ENCODE results near the gene MGA.

The MGA gene

DNA sequence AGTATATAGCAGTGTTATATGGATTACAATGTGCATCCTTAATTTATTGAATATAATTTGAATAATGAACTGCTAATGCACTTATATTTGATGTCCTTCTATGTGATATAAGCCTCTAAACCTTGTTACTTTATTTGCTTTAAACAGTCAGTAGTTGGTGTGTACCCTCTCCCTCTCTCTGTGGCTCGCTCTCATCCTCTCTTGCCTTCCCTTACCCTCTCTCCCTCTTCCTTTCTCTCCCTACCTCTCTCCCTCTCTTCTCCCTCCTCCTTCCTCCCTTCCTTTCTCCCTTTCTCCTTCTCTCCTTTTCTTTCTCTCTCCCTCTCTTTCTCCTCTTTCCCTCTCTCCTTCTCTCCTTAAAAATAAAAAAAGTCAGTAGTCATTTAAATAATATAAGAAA lies 28.9 kb downstream of the MGA start:
- Histone ChIP-seq H3K9ac (ENCODE audit: low read length) (no peak overlapping the region), H3K27me3 (ENCODE audit: control insufficient read depth in 1 of 2, insufficient read depth in 2 of 2, low read length in 2 of 2) (no peaks in the 10 kb centered on the region), H3K36me3 (ENCODE audit: insufficient read depth, low read length) (no peaks in the 10 kb centered on the region), H3K27ac (ENCODE audit: low read depth, low read length) (no peak overlapping the region), H3K4me3 (ENCODE audit: low read depth in 1 of 2, low read length in 2 of 2) (no peak overlapping the region), H3K9me3 (ENCODE audit: low read length) (no peaks in the 10 kb centered on the region), H3K4me1 (ENCODE audit: insufficient read depth, low read length) (peaks cover 9% of the 10 kb centered on the region)

DNA sequence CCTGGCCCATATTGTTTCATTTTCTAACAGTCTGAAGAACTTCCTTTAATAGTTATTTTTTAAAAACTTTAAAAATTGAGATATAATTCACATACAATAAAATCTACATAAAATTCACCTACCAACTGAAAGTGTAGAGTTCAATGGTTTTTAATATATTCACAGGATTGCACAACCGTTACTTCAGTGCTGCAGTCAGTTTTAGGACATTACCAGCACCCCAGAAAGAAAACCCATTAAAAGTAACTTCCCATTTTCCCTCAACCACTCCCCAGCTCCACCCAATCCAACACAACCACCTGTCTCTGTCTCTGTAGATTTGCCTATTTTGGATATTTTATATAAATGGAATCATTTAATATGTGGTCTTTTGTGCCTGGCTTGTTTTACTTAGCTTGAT lies 29.6 kb downstream of the MGA start:
- Histone ChIP-seq H3K27ac (ENCODE audit: low read depth, low read length) (no peak overlapping the region), H3K27me3 (ENCODE audit: control insufficient read depth in 1 of 2, insufficient read depth in 2 of 2, low read length in 2 of 2) (no peaks in the 10 kb centered on the region), H3K9ac (ENCODE audit: low read length) (no peak overlapping the region), H3K4me3 (ENCODE audit: low read depth in 1 of 2, low read length in 2 of 2) (no peak overlapping the region), H3K36me3 (ENCODE audit: insufficient read depth, low read length) (no peaks in the 10 kb centered on the region), H3K4me1 (ENCODE audit: insufficient read depth, low read length) (peaks cover 9% of the 10 kb centered on the region), H3K9me3 (ENCODE audit: low read length) (no peaks in the 10 kb centered on the region)

DNA sequence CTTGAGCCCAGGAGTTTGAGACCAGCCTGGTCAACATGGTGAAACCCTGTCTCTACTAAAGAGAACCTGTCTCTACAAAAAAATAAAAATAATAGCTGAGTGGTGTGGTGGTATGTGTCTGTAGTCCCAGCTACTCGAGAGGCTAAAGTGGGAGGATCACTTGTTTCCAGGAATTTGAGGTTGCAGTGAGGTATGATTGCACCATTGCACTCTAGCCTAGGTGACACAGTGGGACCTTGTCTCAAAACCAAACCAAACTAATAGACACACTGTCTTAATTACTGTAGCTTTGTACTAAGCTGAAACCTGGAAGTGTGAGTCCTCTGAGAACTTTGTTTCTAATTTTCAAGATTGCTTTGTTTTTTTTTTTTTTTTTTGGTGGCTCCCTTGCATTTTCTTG lies 30.4 kb downstream of the MGA start:
- H3K27me3 ChIP-seq (ENCODE audit: control insufficient read depth in 1 of 2, insufficient read depth in 2 of 2, low read length in 2 of 2), result no peaks in the 10 kb centered on the region
- no peak overlapping the region for H3K27ac ChIP-seq (ENCODE audit: low read depth, low read length)
- no peak overlapping the region for H3K9ac ChIP-seq (ENCODE audit: low read length)
- no peak overlapping the region for H3K4me3 ChIP-seq (ENCODE audit: low read depth in 1 of 2, low read length in 2 of 2)
- H3K4me1 ChIP-seq (ENCODE audit: insufficient read depth, low read length), result peaks cover 9% of the 10 kb centered on the region
- H3K36me3 ChIP-seq (ENCODE audit: insufficient read depth, low read length), result no peaks in the 10 kb centered on the region
- no peaks in the 10 kb centered on the region for H3K9me3 ChIP-seq (ENCODE audit: low read length)

DNA sequence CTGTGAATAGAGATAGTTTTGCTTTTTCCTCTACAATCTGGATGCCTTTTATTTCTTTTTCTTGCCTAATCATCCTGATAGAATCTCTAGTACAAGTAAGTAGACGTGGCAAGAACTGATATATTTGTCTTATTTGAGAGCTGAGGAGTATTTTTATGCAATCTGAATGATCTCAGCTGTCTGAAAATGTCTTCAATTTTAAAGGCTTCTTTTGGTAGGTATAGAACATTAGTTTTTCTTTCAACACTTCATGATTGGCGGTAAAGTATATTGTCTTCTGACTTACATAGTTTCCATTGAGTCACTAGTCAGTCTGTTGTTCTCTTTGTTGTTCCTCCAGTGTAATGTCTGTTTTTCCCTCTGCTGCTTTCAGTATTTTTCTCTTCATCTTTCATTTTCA lies 31.3 kb downstream of the MGA start:
- Histone ChIP-seq H3K27me3 (ENCODE audit: control insufficient read depth in 1 of 2, insufficient read depth in 2 of 2, low read length in 2 of 2) (no peaks in the 10 kb centered on the region), H3K4me1 (ENCODE audit: insufficient read depth, low read length) (peaks cover 17% of the 10 kb centered on the region), H3K4me3 (ENCODE audit: low read depth in 1 of 2, low read length in 2 of 2) (no peak overlapping the region), H3K9ac (ENCODE audit: low read length) (no peak overlapping the region), H3K9me3 (ENCODE audit: low read length) (no peaks in the 10 kb centered on the region), H3K27ac (ENCODE audit: low read depth, low read length) (no peak overlapping the region), H3K36me3 (ENCODE audit: insufficient read depth, low read length) (no peaks in the 10 kb centered on the region)

DNA sequence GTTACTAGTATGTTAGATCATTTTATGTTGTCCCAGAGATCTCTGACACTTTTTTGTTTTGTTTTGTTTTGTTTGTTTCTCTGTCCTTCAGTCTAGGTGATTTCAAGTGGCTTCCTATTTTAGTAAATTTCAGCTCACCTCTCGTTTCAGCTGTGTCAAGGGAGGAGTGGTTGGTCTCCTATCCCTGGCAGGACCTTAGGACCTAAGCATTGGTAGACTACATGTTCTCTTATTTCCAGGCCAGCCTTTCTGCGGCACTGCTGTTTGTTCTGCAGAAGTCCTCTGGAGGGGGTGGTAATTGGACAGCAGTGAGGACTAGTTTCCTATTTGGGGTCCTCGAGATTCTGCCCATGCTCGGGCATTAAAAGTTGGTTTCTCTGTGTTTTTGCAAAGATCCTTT lies 31.8 kb downstream of the MGA start:
- Histone ChIP-seq H3K4me1 (ENCODE audit: insufficient read depth, low read length) (peaks cover 22% of the 10 kb centered on the region), H3K27ac (ENCODE audit: low read depth, low read length) (no peak overlapping the region), H3K27me3 (ENCODE audit: control insufficient read depth in 1 of 2, insufficient read depth in 2 of 2, low read length in 2 of 2) (no peaks in the 10 kb centered on the region), H3K36me3 (ENCODE audit: insufficient read depth, low read length) (no peaks in the 10 kb centered on the region), H3K4me3 (ENCODE audit: low read depth in 1 of 2, low read length in 2 of 2) (no peak overlapping the region), H3K9ac (ENCODE audit: low read length) (no peak overlapping the region), H3K9me3 (ENCODE audit: low read length) (no peaks in the 10 kb centered on the region)

DNA sequence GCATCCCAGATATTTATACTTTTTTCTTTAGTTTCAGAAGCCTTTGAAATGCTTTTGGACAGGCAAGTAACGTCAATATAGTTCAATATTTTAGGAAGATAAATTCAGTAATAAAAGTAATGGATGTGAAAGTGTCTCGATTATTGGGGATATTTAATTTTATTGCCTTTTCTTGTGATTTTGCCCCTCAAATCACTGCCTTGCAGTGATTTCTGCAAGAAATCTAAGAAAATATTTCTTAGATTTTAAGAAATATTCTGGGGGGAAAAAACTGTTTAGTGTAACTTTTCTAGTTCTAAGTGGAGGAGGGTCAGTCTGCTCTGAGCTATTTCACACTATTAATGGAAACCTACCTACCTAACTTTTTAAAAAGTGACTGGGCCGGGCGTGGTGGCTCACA lies 33.6 kb downstream of the MGA start:
- Histone ChIP-seq H3K4me3 (ENCODE audit: low read depth in 1 of 2, low read length in 2 of 2) (no peak overlapping the region), H3K27me3 (ENCODE audit: control insufficient read depth in 1 of 2, insufficient read depth in 2 of 2, low read length in 2 of 2) (no peaks in the 10 kb centered on the region), H3K9me3 (ENCODE audit: low read length) (no peaks in the 10 kb centered on the region), H3K27ac (ENCODE audit: low read depth, low read length) (no peak overlapping the region), H3K4me1 (ENCODE audit: insufficient read depth, low read length) (peaks cover 17% of the 10 kb centered on the region), H3K9ac (ENCODE audit: low read length) (no peak overlapping the region), H3K36me3 (ENCODE audit: insufficient read depth, low read length) (no peaks in the 10 kb centered on the region)

DNA sequence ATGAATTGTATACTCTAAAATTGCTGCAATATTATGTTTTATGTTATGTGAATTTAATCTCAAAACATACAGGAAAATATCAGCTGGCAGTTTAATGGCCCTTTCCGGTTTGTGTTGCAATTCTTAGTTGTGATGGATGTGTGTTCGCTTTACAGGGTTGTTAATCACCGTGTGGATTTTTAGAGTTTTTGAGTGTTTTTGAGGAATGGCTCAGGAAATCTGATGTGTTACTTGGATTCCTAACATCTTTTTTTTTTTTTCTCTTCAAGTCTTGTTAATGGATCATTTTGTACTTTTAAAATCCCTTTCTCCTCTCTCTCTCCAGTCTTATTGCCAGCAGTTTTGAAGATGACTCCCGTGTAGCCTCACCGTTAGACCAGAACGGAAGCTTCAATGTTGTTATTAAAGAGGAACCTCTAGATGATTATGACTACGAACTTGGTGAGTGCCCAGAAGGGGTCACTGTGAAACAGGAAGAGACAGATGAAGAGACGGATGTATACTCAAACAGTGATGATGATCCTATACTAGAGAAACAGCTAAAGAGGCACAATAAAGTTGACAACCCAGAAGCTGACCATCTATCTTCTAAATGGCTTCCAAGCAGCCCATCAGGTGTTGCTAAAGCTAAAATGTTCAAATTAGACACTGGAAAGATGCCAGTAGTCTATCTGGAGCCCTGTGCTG lies 35.7 kb downstream of the MGA start:
- Histone ChIP-seq H3K4me3 (ENCODE audit: low read depth in 1 of 2, low read length in 2 of 2) (no peak overlapping the region), H3K27me3 (ENCODE audit: control insufficient read depth in 1 of 2, insufficient read depth in 2 of 2, low read length in 2 of 2) (no peaks in the 10 kb centered on the region), H3K36me3 (ENCODE audit: insufficient read depth, low read length) (no peaks in the 10 kb centered on the region), H3K27ac (ENCODE audit: low read depth, low read length) (no peak overlapping the region), H3K9ac (ENCODE audit: low read length) (no peak overlapping the region), H3K4me1 (ENCODE audit: insufficient read depth, low read length) (peaks cover 13% of the 10 kb centered on the region), H3K9me3 (ENCODE audit: low read length) (no peaks in the 10 kb centered on the region)

DNA sequence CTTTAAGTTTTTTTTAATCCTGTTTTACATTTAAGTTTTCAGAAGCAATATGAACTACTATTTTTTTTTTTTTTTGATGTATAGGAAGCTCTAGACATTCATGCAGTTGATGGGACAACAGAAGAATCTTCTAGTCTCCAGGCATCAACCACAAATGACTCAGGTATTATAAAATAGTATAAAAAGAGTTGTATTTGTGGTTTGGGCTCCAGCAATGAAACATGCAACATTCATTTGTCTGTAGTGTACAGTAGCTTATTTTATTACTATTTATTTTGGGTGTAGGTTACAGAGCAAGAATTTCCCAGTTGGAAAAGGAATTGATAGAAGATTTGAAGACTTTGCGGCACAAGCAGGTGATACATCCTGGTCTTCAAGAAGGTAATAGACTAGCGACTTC lies 38.6 kb downstream of the MGA start:
- peaks cover 13% of the 10 kb centered on the region for H3K4me1 ChIP-seq (ENCODE audit: insufficient read depth, low read length)
- no peak overlapping the region for H3K4me3 ChIP-seq (ENCODE audit: low read depth in 1 of 2, low read length in 2 of 2)
- H3K36me3 ChIP-seq (ENCODE audit: insufficient read depth, low read length), result peaks cover 4% of the 10 kb centered on the region
- H3K27ac ChIP-seq (ENCODE audit: low read depth, low read length), result no peak overlapping the region
- no peaks in the 10 kb centered on the region for H3K27me3 ChIP-seq (ENCODE audit: control insufficient read depth in 1 of 2, insufficient read depth in 2 of 2, low read length in 2 of 2)
- H3K9ac ChIP-seq (ENCODE audit: low read length), result no peak overlapping the region
- no peaks in the 10 kb centered on the region for H3K9me3 ChIP-seq (ENCODE audit: low read length)

DNA sequence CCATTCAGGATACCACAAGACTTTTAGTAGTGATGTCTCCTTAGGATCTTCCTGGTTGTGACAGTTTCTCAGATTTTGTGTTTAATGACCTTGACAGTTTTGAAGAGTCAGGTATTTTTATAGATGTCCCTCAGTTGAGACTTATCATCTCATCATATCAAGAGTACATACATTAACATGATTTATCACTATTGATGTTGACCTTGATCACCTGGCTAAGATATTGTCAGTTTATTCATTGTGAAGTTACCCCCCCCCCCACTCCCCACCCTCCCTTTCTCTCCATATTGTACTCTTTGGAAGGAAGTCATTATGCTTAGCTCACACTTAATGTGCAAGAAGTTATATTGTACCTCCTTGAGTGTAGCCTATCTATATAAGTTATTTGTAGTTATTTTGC lies 42.9 kb downstream of the MGA start:
- Histone ChIP-seq H3K27me3 (ENCODE audit: control insufficient read depth in 1 of 2, insufficient read depth in 2 of 2, low read length in 2 of 2) (no peaks in the 10 kb centered on the region), H3K9ac (ENCODE audit: low read length) (no peak overlapping the region), H3K27ac (ENCODE audit: low read depth, low read length) (no peak overlapping the region), H3K36me3 (ENCODE audit: insufficient read depth, low read length) (peaks cover 4% of the 10 kb centered on the region), H3K9me3 (ENCODE audit: low read length) (no peaks in the 10 kb centered on the region), H3K4me1 (ENCODE audit: insufficient read depth, low read length) (no peaks in the 10 kb centered on the region), H3K4me3 (ENCODE audit: low read depth in 1 of 2, low read length in 2 of 2) (no peak overlapping the region)

DNA sequence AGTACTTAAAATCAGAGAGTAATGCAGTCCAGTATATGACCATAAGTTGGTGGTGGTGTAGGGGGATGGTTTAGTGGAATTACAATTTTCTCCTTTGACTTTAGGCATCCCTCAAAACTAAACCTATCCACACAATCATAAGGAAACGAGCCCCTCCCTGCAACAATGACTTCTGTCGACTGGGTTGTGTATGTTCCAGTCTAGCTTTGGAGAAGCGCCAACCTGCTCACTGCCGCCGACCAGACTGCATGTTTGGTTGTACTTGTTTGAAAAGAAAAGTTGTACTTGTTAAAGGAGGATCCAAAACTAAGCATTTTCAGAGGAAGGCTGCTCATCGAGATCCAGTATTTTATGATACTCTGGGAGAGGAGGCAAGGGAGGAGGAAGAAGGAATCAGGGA lies 52.8 kb downstream of the MGA start:
- H3K27ac ChIP-seq (ENCODE audit: low read depth, low read length), result peak overlapping the region; percentile 1
- no peak overlapping the region for H3K4me3 ChIP-seq (ENCODE audit: low read depth in 1 of 2, low read length in 2 of 2)
- H3K27me3 ChIP-seq (ENCODE audit: control insufficient read depth in 1 of 2, insufficient read depth in 2 of 2, low read length in 2 of 2), result no peaks in the 10 kb centered on the region
- no peaks in the 10 kb centered on the region for H3K9me3 ChIP-seq (ENCODE audit: low read length)
- no peak overlapping the region for H3K9ac ChIP-seq (ENCODE audit: low read length)
- peaks cover 12% of the 10 kb centered on the region for H3K4me1 ChIP-seq (ENCODE audit: insufficient read depth, low read length)
- H3K36me3 ChIP-seq (ENCODE audit: insufficient read depth, low read length), result peaks cover 15% of the 10 kb centered on the region

DNA sequence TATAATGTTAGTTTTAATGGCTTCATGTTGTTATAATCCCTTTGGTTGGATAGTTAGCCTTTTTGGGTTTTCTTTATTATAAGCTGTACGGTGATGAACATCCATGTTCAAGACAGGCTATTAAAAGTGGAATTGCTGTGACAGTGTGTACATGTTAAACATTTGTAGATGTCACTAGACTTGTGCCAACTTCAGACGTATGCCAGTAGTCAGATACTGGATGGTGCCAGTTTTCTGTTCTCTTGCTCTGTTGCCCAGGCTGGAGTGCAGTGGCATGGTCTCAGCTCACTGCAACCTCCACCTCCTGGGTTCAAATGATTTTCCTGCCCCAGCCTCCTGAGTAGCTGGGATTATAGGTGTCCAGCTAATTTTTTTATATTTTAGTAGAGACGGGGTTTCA lies 54.1 kb downstream of the MGA start:
- H3K4me1 ChIP-seq (ENCODE audit: insufficient read depth, low read length), result peaks cover 12% of the 10 kb centered on the region
- H3K36me3 ChIP-seq (ENCODE audit: insufficient read depth, low read length), result peaks cover 12% of the 10 kb centered on the region
- H3K27ac ChIP-seq (ENCODE audit: low read depth, low read length), result no peak overlapping the region
- no peaks in the 10 kb centered on the region for H3K27me3 ChIP-seq (ENCODE audit: control insufficient read depth in 1 of 2, insufficient read depth in 2 of 2, low read length in 2 of 2)
- no peak overlapping the region for H3K4me3 ChIP-seq (ENCODE audit: low read depth in 1 of 2, low read length in 2 of 2)
- H3K9ac ChIP-seq (ENCODE audit: low read length), result no peak overlapping the region
- H3K9me3 ChIP-seq (ENCODE audit: low read length), result no peaks in the 10 kb centered on the region

DNA sequence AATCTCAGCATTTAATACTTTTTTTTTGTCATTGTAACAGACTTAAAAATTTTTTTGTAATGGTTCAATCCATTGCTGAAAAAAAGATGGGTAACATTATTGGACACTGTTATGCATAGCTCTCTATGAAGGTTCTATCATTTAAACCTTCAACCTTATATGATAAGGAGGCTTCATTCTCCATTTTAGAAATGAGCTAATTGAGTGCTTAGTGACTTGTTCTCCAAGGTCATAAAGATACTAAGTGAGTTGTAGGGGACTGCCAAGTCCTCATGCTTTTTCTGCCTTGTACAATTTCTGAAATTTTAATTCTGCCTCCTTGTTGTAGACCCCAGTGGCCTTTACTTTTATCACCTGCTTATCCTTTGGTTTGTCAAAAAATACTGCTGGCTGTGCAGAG lies 56.7 kb downstream of the MGA start:
- no peak overlapping the region for H3K9ac ChIP-seq (ENCODE audit: low read length)
- H3K27me3 ChIP-seq (ENCODE audit: control insufficient read depth in 1 of 2, insufficient read depth in 2 of 2, low read length in 2 of 2), result no peaks in the 10 kb centered on the region
- no peaks in the 10 kb centered on the region for H3K9me3 ChIP-seq (ENCODE audit: low read length)
- H3K4me1 ChIP-seq (ENCODE audit: insufficient read depth, low read length), result peaks cover 12% of the 10 kb centered on the region
- no peak overlapping the region for H3K4me3 ChIP-seq (ENCODE audit: low read depth in 1 of 2, low read length in 2 of 2)
- H3K27ac ChIP-seq (ENCODE audit: low read depth, low read length), result no peak overlapping the region
- no peaks in the 10 kb centered on the region for H3K36me3 ChIP-seq (ENCODE audit: insufficient read depth, low read length)
